Measurements from ENCODE around the gene ADAM12.

DNA sequence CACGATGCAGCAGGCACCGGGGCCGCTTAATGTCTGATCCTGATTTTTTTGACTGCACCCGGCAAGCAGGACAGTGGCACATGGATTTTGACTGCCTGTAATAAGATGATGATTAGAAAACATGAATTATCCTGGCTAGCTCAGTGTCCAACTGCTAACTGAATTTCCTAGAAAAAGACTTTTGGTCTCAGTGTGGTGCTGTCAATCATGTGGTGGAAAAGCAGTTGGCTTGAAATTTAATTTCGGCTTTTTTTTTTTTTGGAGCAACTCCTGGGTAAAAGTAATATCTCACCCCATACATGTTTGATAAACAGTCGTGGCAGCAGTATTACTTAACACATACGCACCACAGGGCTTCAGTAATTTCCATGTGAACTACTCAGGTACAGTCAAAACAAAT is 264.2 kb downstream of the ADAM12 start:
- no peak for TF ChIP-seq POLR2AphosphoS5 (IDR thresholded peaks at IDR 0.05)
- TF ChIP-seq, protein P1, sequence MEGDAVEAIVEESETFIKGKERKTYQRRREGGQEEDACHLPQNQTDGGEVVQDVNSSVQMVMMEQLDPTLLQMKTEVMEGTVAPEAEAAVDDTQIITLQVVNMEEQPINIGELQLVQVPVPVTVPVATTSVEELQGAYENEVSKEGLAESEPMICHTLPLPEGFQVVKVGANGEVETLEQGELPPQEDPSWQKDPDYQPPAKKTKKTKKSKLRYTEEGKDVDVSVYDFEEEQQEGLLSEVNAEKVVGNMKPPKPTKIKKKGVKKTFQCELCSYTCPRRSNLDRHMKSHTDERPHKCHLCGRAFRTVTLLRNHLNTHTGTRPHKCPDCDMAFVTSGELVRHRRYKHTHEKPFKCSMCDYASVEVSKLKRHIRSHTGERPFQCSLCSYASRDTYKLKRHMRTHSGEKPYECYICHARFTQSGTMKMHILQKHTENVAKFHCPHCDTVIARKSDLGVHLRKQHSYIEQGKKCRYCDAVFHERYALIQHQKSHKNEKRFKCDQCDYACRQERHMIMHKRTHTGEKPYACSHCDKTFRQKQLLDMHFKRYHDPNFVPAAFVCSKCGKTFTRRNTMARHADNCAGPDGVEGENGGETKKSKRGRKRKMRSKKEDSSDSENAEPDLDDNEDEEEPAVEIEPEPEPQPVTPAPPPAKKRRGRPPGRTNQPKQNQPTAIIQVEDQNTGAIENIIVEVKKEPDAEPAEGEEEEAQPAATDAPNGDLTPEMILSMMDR (IDR thresholded peaks at IDR 0.05), result no peak
- TF ChIP-seq POLR2A (IDR thresholded peaks at IDR 0.05), result no peak

All from prostate gland (tissue), 2 donors.